Mammary epithelial cell (primary cell): Measurements from ENCODE around the gene LRRC27.

Source experiments
- CTCF ChIP-seq, 2 donors: IDR thresholded peaks in 1 of 2; conservative IDR thresholded peaks in 1 of 2; 2 replicates each; pipeline ENCODE4 v1.5.1; 2011 to 2012; ENCODE audit warnings: inconsistent platforms in 2 of 2, low read length in 2 of 2, mild to moderate bottlenecking in 2 of 2, control low read depth in 1 of 2, low read depth in 1 of 2; ENCODE audit not compliant: insufficient read depth in 1 of 2; ENCODE audit errors: extremely low read depth in 1 of 2
- EZH2 ChIP-seq: IDR thresholded peaks from 2 replicates; pipeline ENCODE4 v1.6.1; 2012; ENCODE audit warnings: low read length, inconsistent platforms, borderline replicate concordance

- no peak for TF ChIP-seq CTCF (conservative IDR thresholded peaks at IDR 0.05 in 1 of 2, IDR thresholded peaks at IDR 0.05 in 1 of 2; ENCODE audit: extremely low read depth in 1 of 2, insufficient read depth in 1 of 2, low read depth in 1 of 2, low read length in 2 of 2)
- no peak for TF ChIP-seq EZH2
Observed at GRCh38 chr10:132370426-132371340, 38.7 kb downstream of the LRRC27 start.
